Skeletal muscle tissue (tissue), 4 donors: ENCODE data around the gene PDCD7. TPM values are rescaled to one million over a fixed set of nuclear protein-coding genes. Genes with fewer than 3 reads are reported as not detected.
"Not testable (repeated sequence)": the region's sequence is repeated elsewhere in the genome, so short reads cannot be mapped to it uniquely, and the experiment has no call there.

Experiments used
- H3K27ac ChIP-seq: one replicate; pipeline ENCODE4 v1.7.0; 2013; ENCODE audit warnings: mild to moderate bottlenecking, low read depth, low read length, inconsistent platforms
- H3K27me3 ChIP-seq, 3 donors: one replicate each; pipeline ENCODE4 v1.7.0; 2013; ENCODE audit warnings: low read length in 3 of 3; ENCODE audit not compliant: control insufficient read depth in 3 of 3, insufficient read depth in 3 of 3
- H3K36me3 ChIP-seq, 3 donors: one replicate each; pipeline ENCODE4 v1.7.0; 2013; ENCODE audit warnings: low read length in 3 of 3; ENCODE audit not compliant: control insufficient read depth in 3 of 3, insufficient read depth in 3 of 3
- H3K4me1 ChIP-seq, 3 donors: one replicate each; pipeline ENCODE4 v1.7.0; 2013; ENCODE audit warnings: low read length in 3 of 3, mild to moderate bottlenecking in 3 of 3; ENCODE audit not compliant: control insufficient read depth in 3 of 3, insufficient read depth in 3 of 3
- H3K4me3 ChIP-seq, 3 donors: one replicate each; pipeline ENCODE4 v1.7.0; 2013; ENCODE audit warnings: low read length in 3 of 3
- H3K9ac ChIP-seq, 3 donors: one replicate each; pipeline ENCODE4 v1.7.0; 2013; ENCODE audit warnings: low read length in 3 of 3, mild to moderate bottlenecking in 3 of 3, moderate library complexity in 2 of 3, low read depth in 1 of 3
- H3K9me3 ChIP-seq, 3 donors: one replicate each; pipeline ENCODE4 v1.7.0; 2013; ENCODE audit warnings: low read length in 3 of 3; ENCODE audit not compliant: control insufficient read depth in 3 of 3
- total RNA-seq: library from RNA; depleted of rRNA; stranded (reverse); fragments of >200 nt; gene quantifications from one replicate; pipeline ENCODE4 v1.2.3, GENCODE V29; 2014
- donor health status: Osteomylitis.

Gene PDCD7
- total RNA-seq, 1 donor from 2014 or later: 11.5 TPM

DNA sequence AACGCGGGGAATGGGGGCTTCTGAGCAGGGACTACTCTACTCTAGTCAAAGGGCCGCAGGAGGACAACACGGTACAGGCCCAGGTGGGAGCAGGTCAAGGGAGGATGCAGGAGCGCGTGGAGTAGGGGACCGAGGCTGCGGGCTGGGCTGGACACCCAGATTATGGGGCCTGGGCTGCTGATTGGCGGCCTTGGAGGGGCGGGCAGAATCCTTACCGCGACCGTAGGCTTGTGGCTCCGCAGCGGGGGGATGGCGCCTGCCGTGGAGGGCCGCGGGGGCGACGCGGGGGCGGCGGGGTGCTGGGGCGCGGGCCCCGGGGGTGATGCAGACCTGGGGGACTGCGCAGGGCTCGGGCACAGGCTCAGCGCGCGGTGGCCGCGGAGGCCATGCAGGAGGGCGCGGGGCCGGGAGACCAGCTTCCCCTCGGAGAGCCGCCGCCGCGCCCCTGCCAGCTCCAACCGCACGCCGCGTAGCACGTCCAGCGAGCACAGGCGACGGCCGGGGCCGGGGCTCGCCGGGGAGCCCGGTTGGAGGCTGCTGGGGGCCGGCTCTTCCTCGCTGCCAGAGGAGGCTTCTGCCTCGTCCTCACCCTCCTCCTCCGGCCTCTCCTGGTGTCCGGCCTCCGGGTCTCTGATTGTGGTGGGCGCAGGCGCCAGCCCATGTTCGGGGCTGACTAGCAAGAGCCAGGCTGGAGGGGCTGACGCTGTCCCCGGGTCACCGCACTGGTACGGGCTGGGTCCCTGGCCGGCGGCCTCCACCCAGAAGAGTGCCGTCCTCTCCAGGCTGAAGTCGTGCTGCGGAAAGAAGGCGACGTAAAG, 31.5 kb downstream of the PDCD7 start:
- Histone ChIP-seq H3K27me3 (no peaks in the 10 kb centered on the region), H3K4me3 (no peak overlapping the region), H3K27ac (no peak overlapping the region), H3K4me1 (peaks cover 3 to 9% (median 3%) of the 10 kb centered on the region in 3 donors), H3K9ac (no peak overlapping the region), H3K36me3 (peaks cover 39 to 46% (median 40%) of the 10 kb centered on the region in 3 donors), H3K9me3 (no peaks in the 10 kb centered on the region)

DNA sequence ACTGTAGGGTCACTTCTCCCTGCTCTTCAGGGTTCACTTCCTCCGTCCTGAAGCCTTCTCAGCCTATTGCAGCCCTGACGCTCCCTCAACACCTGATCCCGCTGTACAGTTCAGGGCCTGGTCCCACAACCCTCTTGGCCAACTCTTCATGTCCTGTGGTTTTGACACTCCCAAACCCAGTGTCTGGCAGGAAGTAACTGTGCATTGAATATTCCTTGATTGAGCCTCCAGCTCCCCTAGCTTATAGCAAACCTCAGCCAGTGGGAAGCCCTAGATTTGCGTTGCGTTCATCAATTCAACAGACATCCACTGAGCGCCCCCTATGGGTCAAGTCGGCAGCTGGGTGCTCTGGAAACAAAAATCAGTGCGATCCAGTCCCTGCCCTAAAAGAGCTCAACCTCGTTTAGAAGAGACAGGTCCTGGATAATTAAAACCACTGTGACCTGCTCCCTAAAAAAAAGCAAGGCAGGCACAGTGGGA, 32.2 kb downstream of the PDCD7 start:
- no peak overlapping the region for H3K4me3 ChIP-seq

DNA sequence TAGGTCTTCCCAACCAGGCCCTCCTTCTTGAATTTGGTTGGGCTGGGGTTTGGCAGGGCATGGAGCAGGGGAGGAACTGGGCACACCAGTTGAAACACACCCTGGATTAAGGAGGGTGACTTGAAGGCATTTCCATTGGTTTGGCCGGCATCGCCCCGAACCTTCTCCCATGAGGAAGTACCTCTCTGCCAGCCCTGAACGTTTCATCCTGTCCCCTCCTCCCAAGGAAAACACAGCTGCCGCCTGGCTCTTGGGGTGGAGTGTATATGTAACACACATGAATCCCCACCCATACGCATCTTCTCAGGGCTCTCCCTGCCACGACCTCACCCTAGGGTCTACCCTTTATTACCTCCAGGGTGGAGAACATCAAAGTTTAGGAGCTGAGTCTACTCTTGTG, 33.2 kb downstream of the PDCD7 start:
- Histone ChIP-seq H3K27me3 (no peaks in the 10 kb centered on the region), H3K4me1 (peaks cover 4 to 16% (median 13%) of the 10 kb centered on the region in 3 donors), H3K9me3 (no peaks in the 10 kb centered on the region), H3K27ac (no peak overlapping the region), H3K9ac (peak overlapping the region in 1 of 3 donors; percentile 14), H3K4me3 (no peak overlapping the region), H3K36me3 (peaks cover 34 to 39% (median 38%) of the 10 kb centered on the region in 3 donors)

More for the DNA sequence above, 32.2 kb downstream of the PDCD7 start:
- no peak overlapping the region for H3K9ac ChIP-seq
- H3K9me3 ChIP-seq: no peaks in the 10 kb centered on the region
- no peaks in the 10 kb centered on the region for H3K27me3 ChIP-seq
- peaks cover 40 to 46% (median 42%) of the 10 kb centered on the region in 3 donors for H3K36me3 ChIP-seq
- H3K4me1 ChIP-seq: peaks cover 4 to 15% (median 9%) of the 10 kb centered on the region in 3 donors
- no peak overlapping the region for H3K27ac ChIP-seq

- H3K36me3 ChIP-seq: peaks cover 30 to 38% (median 33%) of the 10 kb centered on the region in 3 donors
- H3K4me1 ChIP-seq: peaks cover 4 to 20% (median 17%) of the 10 kb centered on the region in 3 donors
- H3K27ac ChIP-seq, H3K4me3 ChIP-seq, H3K9ac ChIP-seq, H3K9me3 ChIP-seq, H3K27me3 ChIP-seq: not testable (repeated sequence)
Observed at GRCh38 chr15:65099801-65100200, 33.8 kb downstream of the PDCD7 start.

GRCh38 chr15:65099336-65099735, 34.3 kb downstream of the PDCD7 start:
- Histone ChIP-seq H3K9ac (no peak overlapping the region), H3K9me3 (no peaks in the 10 kb centered on the region), H3K4me1 (peaks cover 8 to 25% (median 19%) of the 10 kb centered on the region in 3 donors), H3K4me3 (no peak overlapping the region), H3K27ac (no peak overlapping the region), H3K27me3 (no peaks in the 10 kb centered on the region), H3K36me3 (peaks cover 30 to 38% (median 33%) of the 10 kb centered on the region in 3 donors)

DNA sequence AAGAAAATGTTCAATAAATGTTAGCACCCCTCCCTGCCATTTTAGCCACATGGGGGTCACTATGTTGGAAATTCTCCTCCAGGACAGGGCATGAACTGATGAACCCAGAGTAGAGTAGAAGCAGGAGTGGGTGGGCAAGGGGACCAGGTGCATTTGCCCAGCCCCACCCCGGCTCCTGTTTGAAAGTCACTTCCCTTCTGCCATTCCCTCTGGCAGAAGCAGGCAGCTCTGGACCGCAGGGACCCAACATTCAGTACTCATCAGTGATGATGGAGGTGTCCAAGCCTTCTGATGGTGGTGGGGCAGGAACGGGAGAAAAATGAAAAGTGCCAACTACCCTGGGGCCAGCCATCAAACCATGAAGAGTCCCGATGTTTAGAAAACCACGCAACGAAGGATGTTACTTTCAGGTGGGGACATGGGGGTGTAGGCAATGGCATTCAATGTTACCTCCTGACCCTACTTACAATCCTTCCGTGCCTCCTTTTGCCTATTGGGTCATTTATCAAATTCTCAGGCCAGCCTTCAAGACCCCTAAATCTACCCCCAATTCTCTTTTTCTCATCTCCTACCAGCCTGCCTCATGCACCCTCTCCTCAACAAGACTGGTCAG, 35.9 kb downstream of the PDCD7 start:
- Histone ChIP-seq H3K27ac (no peak overlapping the region), H3K4me3 (no peak overlapping the region), H3K36me3 (peaks cover 29 to 36% (median 34%) of the 10 kb centered on the region in 3 donors)

GRCh38 chr15:65096481-65097385, 36.9 kb downstream of the PDCD7 start:
- H3K4me3 ChIP-seq: no peak overlapping the region
- H3K9me3 ChIP-seq: no peaks in the 10 kb centered on the region
- H3K4me1 ChIP-seq: peaks cover 8 to 29% (median 19%) of the 10 kb centered on the region in 3 donors
- peaks cover 24 to 36% (median 35%) of the 10 kb centered on the region in 3 donors for H3K36me3 ChIP-seq
- H3K27me3 ChIP-seq: no peaks in the 10 kb centered on the region
- no peak overlapping the region for H3K27ac ChIP-seq
- peak overlapping the region in 2 of 3 donors; percentile 40 to 63 for H3K9ac ChIP-seq

More for the DNA sequence above, 35.9 kb downstream of the PDCD7 start:
- peaks cover 8 to 26% (median 19%) of the 10 kb centered on the region in 3 donors for H3K4me1 ChIP-seq
- H3K27me3 ChIP-seq: no peaks in the 10 kb centered on the region
- H3K9ac ChIP-seq: no peak overlapping the region
- H3K9me3 ChIP-seq: no peaks in the 10 kb centered on the region

GRCh38 chr15:65095747-65096104, 37.9 kb downstream of the PDCD7 start:
- Histone ChIP-seq H3K4me1 (peaks cover 6 to 23% (median 19%) of the 10 kb centered on the region in 3 donors), H3K9ac (no peak overlapping the region), H3K4me3 (no peak overlapping the region), H3K36me3 (peaks cover 24 to 32% (median 28%) of the 10 kb centered on the region in 3 donors), H3K27me3 (no peaks in the 10 kb centered on the region), H3K27ac (no peak overlapping the region), H3K9me3 (no peaks in the 10 kb centered on the region)

DNA sequence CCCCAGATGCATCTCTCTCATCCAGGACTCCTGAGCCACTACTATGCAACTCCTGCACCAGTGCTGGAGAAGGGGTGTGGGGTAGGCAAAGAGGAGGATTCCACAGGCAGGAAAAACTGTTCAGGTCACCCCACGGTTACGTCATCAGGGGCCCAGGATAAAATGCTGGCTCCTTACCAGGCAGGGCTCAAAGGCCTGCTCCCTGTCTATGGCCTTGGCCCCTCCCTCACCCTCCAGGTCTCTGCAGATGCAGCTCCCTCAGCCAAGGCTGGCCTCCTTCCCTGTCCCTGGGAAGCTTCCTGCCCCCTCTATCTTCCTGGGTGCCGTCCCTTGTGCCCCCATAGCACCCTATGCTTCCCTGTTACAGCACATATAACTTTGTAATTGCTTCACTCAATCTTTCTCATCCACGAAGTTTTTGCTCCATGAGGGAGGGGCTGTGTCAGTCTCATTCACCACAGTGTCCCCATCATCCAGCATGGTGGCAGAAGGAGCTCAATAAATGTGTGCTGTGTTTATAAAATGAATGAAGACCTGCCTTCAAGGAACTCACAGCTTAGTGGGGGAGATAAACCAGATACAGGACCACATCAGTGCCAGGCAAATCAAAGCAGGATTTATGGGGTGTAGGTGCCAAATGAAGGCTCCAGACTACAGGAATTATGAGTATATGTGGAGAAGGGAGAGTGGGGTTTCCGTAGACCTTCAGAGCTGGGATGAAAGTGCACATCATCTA, 38.4 kb downstream of the PDCD7 start:
- Histone ChIP-seq H3K4me3 (no peak overlapping the region), H3K9ac (no peak overlapping the region), H3K36me3 (peaks cover 23 to 26% (median 24%) of the 10 kb centered on the region in 3 donors), H3K9me3 (no peaks in the 10 kb centered on the region), H3K27ac (no peak overlapping the region), H3K4me1 (peaks cover 9 to 23% (median 19%) of the 10 kb centered on the region in 3 donors), H3K27me3 (no peaks in the 10 kb centered on the region)
